HEK293 (cell line): Measurements from ENCODE around the gene IDI2.

ENCODE experiments used
- CTCF ChIP-seq: fragments of 450-650 bp; formaldehyde crosslinking; IDR thresholded peaks from 2 replicates; pipeline ENCODE4 v1.5.1; 2016; ENCODE audit warnings: missing biosample characterization, missing genetic modification characterization
- PRDM10 ChIP-seq: fragments of 450-650 bp; formaldehyde crosslinking; IDR thresholded peaks from 2 replicates; pipeline ENCODE4 v1.5.1; 2016; ENCODE audit warnings: missing biosample characterization, missing genetic modification characterization
- PRDM6 ChIP-seq: fragments of 450-650 bp; formaldehyde crosslinking; IDR thresholded peaks from 2 replicates; pipeline ENCODE4 v1.5.1; 2017; ENCODE audit warnings: missing biosample characterization, missing genetic modification characterization
- REST ChIP-seq: fragments of 450-650 bp; formaldehyde crosslinking; IDR thresholded peaks from 2 replicates; pipeline ENCODE4 v1.5.1; 2016; ENCODE audit warnings: missing biosample characterization, missing genetic modification characterization
- ZNF148 ChIP-seq: fragments of 450-650 bp; formaldehyde crosslinking; IDR thresholded peaks from 2 replicates; pipeline ENCODE4 v1.5.0; 2017; ENCODE audit warnings: missing biosample characterization, missing genetic modification characterization, borderline replicate concordance
- ZNF274 ChIP-seq, 2 experiments: fragments of 200-500 bp in 1 of 2; fragments of 450-650 bp in 1 of 2; sonication (Bioruptor generic) in 1 of 2; formaldehyde crosslinking in 1 of 2; IDR thresholded peaks; 2 replicates each; pipeline versions ENCODE4 v1.5.1 to v1.6.1; 2014 to 2016; ENCODE audit warnings: borderline replicate concordance in 1 of 2, inconsistent platforms in 1 of 2, low read length in 1 of 2, missing biosample characterization in 1 of 2, missing genetic modification characterization in 1 of 2
- ZNF501 ChIP-seq: fragments of 450-650 bp; formaldehyde crosslinking; IDR thresholded peaks from 2 replicates; pipeline ENCODE4 v1.5.1; 2016; ENCODE audit warnings: missing biosample characterization, missing genetic modification characterization
- ZNF513 ChIP-seq: fragments of 450-650 bp; IDR thresholded peaks from 2 replicates; pipeline ENCODE4 v1.5.1; 2018; ENCODE audit warnings: missing biosample characterization, missing genetic modification characterization
- ZNF610 ChIP-seq: fragments of 450-650 bp; formaldehyde crosslinking; IDR thresholded peaks from 2 replicates; pipeline ENCODE4 v1.5.1; 2016; ENCODE audit warnings: missing biosample characterization, missing genetic modification characterization, borderline replicate concordance
- ZNF701 ChIP-seq: fragments of 450-650 bp; formaldehyde crosslinking; IDR thresholded peaks from 2 replicates; pipeline ENCODE4 v1.5.1; 2016; ENCODE audit warnings: missing biosample characterization, missing genetic modification characterization
- ZNF768 ChIP-seq: fragments of 450-650 bp; formaldehyde crosslinking; IDR thresholded peaks from 2 replicates; pipeline ENCODE4 v1.5.1; 2018; ENCODE audit warnings: missing biosample characterization, mild to moderate bottlenecking, missing genetic modification characterization

- no peak for TF ChIP-seq PRDM10
- no peak for TF ChIP-seq ZNF148 (tag by site-specific recombination)
- TF ChIP-seq ZNF274 (IDR thresholded peaks at IDR 0.05; ENCODE audit: low read length) = no peak
- TF ChIP-seq ZNF274 (tag by site-specific recombination; IDR thresholded peaks at IDR 0.05; ENCODE audit: borderline replicate concordance) = no peak
- TF ChIP-seq ZNF501 (tag by site-specific recombination) = no peak
- TF ChIP-seq ZNF513 (tag by site-specific recombination) = no peak
- no peak for TF ChIP-seq CTCF (tag by site-specific recombination)
- no peak for TF ChIP-seq REST (tag by site-specific recombination)
- TF ChIP-seq ZNF701 = no peak
- no peak for TF ChIP-seq ZNF610 (tag by site-specific recombination)
- TF ChIP-seq PRDM6 (tag by site-specific recombination) = no peak
- no peak for TF ChIP-seq ZNF768 (tag by site-specific recombination)
These were observed 54.0 kb downstream of the IDI2 start for GRCh38 chr10:971613-972012.
